HepG2 (cell line): ENCODE measurements around the gene MTHFS.

Experiments
- MED8 ChIP-seq: sonication (generic); formaldehyde crosslinking; IDR thresholded peaks from 2 replicates; pipeline ENCODE4 v1.8.1; 2023; ENCODE audit warnings: mild to moderate bottlenecking, missing genetic modification reagents; ENCODE audit not compliant: insufficient replicate concordance
- RFX5 ChIP-seq: IDR thresholded peaks from 2 replicates; pipeline ENCODE4 v1.6.1; 2011; ENCODE audit warnings: low read depth, low read length, improper control_type of control experiment
- RFXANK ChIP-seq: IDR thresholded peaks from 2 replicates; pipeline ENCODE4 v1.6.1; 2016
- ZBTB38 ChIP-seq: sonication (generic); formaldehyde crosslinking; IDR thresholded peaks from 2 replicates; pipeline ENCODE4 v1.5.1; 2020; ENCODE audit warnings: mild to moderate bottlenecking, missing genetic modification reagents
- ZNF317 ChIP-seq: sonication (generic); formaldehyde crosslinking; IDR thresholded peaks from 2 replicates; pipeline ENCODE4 v1.5.0; 2020; ENCODE audit warnings: mild to moderate bottlenecking, missing genetic modification reagents
- TF ChIP-seq, protein P1 (sequence below): sonication (generic); formaldehyde crosslinking; IDR thresholded peaks from 2 replicates; pipeline ENCODE4 v1.5.0; 2020; ENCODE audit warnings: mild to moderate bottlenecking, missing genetic modification reagents, moderate library complexity
- TF ChIP-seq, protein P2 (sequence below), 2 experiments: IDR thresholded peaks; 2 replicates each; pipeline ENCODE4 v1.6.1; 2011 to 2012; ENCODE audit warnings: low read length in 2 of 2, borderline replicate concordance in 1 of 2, low read depth in 1 of 2, mild to moderate bottlenecking in 1 of 2, moderate library complexity in 1 of 2
- TF ChIP-seq, protein P3 (sequence below): sonication (generic); formaldehyde crosslinking; IDR thresholded peaks from 2 replicates; pipeline ENCODE4 v1.8.0; 2023; ENCODE audit warnings: mild to moderate bottlenecking, missing genetic modification reagents
- TF ChIP-seq, protein P4 (sequence below): sonication (generic); formaldehyde crosslinking; IDR thresholded peaks from 2 replicates; pipeline ENCODE4 v1.4.0; 2020; ENCODE audit warnings: missing genetic modification reagents, borderline replicate concordance

DNA sequence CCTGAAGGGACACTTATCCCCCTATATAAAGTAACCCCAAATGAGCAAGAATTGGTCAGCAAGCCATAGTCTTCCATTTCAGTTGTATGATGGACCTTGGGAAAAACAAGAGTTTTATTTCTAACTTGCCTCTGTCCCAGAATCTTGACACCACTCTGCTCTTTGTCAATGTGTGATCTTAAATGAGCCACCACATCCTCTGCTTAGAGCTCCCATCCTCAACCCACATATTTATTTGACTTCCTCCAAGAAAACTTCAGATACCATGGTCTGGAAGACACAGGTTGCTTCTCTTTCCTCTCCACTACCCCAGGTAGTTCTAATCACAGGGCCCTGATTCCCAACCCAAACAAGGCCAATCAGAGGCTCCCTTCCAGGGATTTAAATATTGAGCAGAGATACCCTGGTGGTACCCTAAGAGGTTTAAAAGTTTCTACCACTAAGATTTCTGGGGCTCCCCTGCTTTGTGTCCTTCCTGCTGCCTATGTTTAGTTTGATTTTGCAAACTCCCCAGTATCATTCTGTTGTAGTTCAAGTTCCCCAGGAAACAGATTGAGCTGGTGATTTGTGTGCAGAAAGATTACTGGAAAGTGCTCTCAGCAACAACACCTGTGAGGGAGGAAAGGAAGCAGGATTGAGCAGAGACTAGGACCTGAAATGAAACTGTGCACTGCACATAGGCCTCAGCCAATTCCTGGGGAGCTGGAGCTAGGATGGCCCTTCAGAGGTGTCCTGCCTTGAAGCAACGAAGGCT is 64.3 kb downstream of the MTHFS start:
- TF ChIP-seq ZBTB38 (CRISPR knock-in tag) (no peak), ZNF317 (CRISPR knock-in tag) (no peak), MED8 (CRISPR knock-in tag) (no peak), RFXANK (CRISPR knock-in tag) (no peak), RFX5 (no peak)
- TF ChIP-seq, protein P1, sequence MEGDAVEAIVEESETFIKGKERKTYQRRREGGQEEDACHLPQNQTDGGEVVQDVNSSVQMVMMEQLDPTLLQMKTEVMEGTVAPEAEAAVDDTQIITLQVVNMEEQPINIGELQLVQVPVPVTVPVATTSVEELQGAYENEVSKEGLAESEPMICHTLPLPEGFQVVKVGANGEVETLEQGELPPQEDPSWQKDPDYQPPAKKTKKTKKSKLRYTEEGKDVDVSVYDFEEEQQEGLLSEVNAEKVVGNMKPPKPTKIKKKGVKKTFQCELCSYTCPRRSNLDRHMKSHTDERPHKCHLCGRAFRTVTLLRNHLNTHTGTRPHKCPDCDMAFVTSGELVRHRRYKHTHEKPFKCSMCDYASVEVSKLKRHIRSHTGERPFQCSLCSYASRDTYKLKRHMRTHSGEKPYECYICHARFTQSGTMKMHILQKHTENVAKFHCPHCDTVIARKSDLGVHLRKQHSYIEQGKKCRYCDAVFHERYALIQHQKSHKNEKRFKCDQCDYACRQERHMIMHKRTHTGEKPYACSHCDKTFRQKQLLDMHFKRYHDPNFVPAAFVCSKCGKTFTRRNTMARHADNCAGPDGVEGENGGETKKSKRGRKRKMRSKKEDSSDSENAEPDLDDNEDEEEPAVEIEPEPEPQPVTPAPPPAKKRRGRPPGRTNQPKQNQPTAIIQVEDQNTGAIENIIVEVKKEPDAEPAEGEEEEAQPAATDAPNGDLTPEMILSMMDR (CRISPR knock-in tag), result no peak
- TF ChIP-seq, protein P2, sequence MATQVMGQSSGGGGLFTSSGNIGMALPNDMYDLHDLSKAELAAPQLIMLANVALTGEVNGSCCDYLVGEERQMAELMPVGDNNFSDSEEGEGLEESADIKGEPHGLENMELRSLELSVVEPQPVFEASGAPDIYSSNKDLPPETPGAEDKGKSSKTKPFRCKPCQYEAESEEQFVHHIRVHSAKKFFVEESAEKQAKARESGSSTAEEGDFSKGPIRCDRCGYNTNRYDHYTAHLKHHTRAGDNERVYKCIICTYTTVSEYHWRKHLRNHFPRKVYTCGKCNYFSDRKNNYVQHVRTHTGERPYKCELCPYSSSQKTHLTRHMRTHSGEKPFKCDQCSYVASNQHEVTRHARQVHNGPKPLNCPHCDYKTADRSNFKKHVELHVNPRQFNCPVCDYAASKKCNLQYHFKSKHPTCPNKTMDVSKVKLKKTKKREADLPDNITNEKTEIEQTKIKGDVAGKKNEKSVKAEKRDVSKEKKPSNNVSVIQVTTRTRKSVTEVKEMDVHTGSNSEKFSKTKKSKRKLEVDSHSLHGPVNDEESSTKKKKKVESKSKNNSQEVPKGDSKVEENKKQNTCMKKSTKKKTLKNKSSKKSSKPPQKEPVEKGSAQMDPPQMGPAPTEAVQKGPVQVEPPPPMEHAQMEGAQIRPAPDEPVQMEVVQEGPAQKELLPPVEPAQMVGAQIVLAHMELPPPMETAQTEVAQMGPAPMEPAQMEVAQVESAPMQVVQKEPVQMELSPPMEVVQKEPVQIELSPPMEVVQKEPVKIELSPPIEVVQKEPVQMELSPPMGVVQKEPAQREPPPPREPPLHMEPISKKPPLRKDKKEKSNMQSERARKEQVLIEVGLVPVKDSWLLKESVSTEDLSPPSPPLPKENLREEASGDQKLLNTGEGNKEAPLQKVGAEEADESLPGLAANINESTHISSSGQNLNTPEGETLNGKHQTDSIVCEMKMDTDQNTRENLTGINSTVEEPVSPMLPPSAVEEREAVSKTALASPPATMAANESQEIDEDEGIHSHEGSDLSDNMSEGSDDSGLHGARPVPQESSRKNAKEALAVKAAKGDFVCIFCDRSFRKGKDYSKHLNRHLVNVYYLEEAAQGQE (IDR thresholded peaks at IDR 0.05; ENCODE audit: borderline replicate concordance in 1 of 2, low read depth in 1 of 2, low read length in 2 of 2), result no peak
- TF ChIP-seq, protein P3, sequence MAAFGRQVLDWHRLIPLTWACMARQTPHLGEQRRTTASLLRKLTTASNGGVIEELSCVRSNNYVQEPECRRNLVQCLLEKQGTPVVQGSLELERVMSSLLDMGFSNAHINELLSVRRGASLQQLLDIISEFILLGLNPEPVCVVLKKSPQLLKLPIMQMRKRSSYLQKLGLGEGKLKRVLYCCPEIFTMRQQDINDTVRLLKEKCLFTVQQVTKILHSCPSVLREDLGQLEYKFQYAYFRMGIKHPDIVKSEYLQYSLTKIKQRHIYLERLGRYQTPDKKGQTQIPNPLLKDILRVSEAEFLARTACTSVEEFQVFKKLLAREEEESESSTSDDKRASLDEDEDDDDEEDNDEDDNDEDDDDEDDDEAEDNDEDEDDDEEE (CRISPR knock-in tag), result no peak
- TF ChIP-seq, protein P4, sequence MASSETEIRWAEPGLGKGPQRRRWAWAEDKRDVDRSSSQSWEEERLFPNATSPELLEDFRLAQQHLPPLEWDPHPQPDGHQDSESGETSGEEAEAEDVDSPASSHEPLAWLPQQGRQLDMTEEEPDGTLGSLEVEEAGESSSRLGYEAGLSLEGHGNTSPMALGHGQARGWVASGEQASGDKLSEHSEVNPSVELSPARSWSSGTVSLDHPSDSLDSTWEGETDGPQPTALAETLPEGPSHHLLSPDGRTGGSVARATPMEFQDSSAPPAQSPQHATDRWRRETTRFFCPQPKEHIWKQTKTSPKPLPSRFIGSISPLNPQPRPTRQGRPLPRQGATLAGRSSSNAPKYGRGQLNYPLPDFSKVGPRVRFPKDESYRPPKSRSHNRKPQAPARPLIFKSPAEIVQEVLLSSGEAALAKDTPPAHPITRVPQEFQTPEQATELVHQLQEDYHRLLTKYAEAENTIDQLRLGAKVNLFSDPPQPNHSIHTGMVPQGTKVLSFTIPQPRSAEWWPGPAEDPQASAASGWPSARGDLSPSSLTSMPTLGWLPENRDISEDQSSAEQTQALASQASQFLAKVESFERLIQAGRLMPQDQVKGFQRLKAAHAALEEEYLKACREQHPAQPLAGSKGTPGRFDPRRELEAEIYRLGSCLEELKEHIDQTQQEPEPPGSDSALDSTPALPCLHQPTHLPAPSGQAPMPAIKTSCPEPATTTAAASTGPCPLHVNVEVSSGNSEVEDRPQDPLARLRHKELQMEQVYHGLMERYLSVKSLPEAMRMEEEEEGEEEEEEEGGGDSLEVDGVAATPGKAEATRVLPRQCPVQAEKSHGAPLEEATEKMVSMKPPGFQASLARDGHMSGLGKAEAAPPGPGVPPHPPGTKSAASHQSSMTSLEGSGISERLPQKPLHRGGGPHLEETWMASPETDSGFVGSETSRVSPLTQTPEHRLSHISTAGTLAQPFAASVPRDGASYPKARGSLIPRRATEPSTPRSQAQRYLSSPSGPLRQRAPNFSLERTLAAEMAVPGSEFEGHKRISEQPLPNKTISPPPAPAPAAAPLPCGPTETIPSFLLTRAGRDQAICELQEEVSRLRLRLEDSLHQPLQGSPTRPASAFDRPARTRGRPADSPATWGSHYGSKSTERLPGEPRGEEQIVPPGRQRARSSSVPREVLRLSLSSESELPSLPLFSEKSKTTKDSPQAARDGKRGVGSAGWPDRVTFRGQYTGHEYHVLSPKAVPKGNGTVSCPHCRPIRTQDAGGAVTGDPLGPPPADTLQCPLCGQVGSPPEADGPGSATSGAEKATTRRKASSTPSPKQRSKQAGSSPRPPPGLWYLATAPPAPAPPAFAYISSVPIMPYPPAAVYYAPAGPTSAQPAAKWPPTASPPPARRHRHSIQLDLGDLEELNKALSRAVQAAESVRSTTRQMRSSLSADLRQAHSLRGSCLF (CRISPR knock-in tag), result no peak
